Right lung (tissue), 5 donors: Measurements from ENCODE around the gene MTUS2. TPM values are rescaled to one million over a fixed set of nuclear protein-coding genes. Genes with fewer than 3 reads are reported as not detected.

Source experiments
- DNase-seq, 2 donors: peaks; one replicate each; pipeline ENCODE4 v3.0.0-alpha.2; 2013
- polyA plus RNA-seq, 5 donors: library from polyadenylated mRNA; unstranded; fragments of 120-200 nt; gene quantifications; one replicate each; pipeline versions ENCODE4 v1.2.1 to v1.2.3, GENCODE V29; 2013; ENCODE audit warnings: inconsistent platforms in 1 of 5, low replicate concordance in 1 of 5; ENCODE audit not compliant: insufficient read length in 5 of 5, insufficient read depth in 1 of 5

MTUS2 gene
- polyA plus RNA-seq, 5 donors, result 0.19 to 1.6 (median 0.31) TPM

- no peak for DNase-seq
Observed at GRCh38 chr13:29484236-29484635, 664.1 kb downstream of the MTUS2 start.

- no peak for DNase-seq
Observed at GRCh38 chr13:29484796-29485195, 664.7 kb downstream of the MTUS2 start.

GRCh38 chr13:29486551-29486950 is 666.4 kb downstream of the MTUS2 start:
- DNase-seq, result no peak

- DNase-seq, result no peak
Observed at GRCh38 chr13:29487466-29488454, 667.6 kb downstream of the MTUS2 start.

GRCh38 chr13:29489650-29490560 is 669.8 kb downstream of the MTUS2 start:
- DNase-seq, result no peak

GRCh38 chr13:29490561-29490885 is 670.4 kb downstream of the MTUS2 start:
- DNase-seq, result no peak

- DNase-seq, result no peak
Observed at GRCh38 chr13:29491248-29491647, 671.1 kb downstream of the MTUS2 start.

GRCh38 chr13:29493796-29494195 is 673.7 kb downstream of the MTUS2 start:
- DNase-seq, result no peak

GRCh38 chr13:29494520-29494919 is 674.4 kb downstream of the MTUS2 start:
- no peak for DNase-seq

- DNase-seq, result no peak
Observed at GRCh38 chr13:29496241-29496712, 676.1 kb downstream of the MTUS2 start.

GRCh38 chr13:29497137-29497654 is 677.1 kb downstream of the MTUS2 start:
- peak; percentile 90 to 91 for DNase-seq

- DNase-seq, result no peak
Observed at GRCh38 chr13:29498426-29499040, 678.4 kb downstream of the MTUS2 start.

GRCh38 chr13:29499506-29500165 is 679.5 kb downstream of the MTUS2 start:
- no peak for DNase-seq

GRCh38 chr13:29500386-29500785 is 680.2 kb downstream of the MTUS2 start:
- DNase-seq, result no peak

GRCh38 chr13:29501674-29502073 is 681.5 kb downstream of the MTUS2 start:
- DNase-seq, result no peak

- DNase-seq, result no peak
Observed at GRCh38 chr13:29502391-29503008, 682.4 kb downstream of the MTUS2 start.

GRCh38 chr13:29503041-29503837 is 683.1 kb downstream of the MTUS2 start:
- no peak for DNase-seq

GRCh38 chr13:29504691-29505090 is 684.6 kb downstream of the MTUS2 start:
- no peak for DNase-seq

GRCh38 chr13:29505511-29505910 is 685.4 kb downstream of the MTUS2 start:
- DNase-seq, result no peak

- DNase-seq, result no peak
Observed at GRCh38 chr13:29505950-29506349, 685.8 kb downstream of the MTUS2 start.
